Inflammatory macrophage (primary cell): ENCODE results near the gene PLEKHJ1.

Experiments used
- DNase-seq, 2 donors: peaks; one replicate each; pipeline ENCODE4 v3.0.0-alpha.2; 2020 to 2022

Gene PLEKHJ1

DNA sequence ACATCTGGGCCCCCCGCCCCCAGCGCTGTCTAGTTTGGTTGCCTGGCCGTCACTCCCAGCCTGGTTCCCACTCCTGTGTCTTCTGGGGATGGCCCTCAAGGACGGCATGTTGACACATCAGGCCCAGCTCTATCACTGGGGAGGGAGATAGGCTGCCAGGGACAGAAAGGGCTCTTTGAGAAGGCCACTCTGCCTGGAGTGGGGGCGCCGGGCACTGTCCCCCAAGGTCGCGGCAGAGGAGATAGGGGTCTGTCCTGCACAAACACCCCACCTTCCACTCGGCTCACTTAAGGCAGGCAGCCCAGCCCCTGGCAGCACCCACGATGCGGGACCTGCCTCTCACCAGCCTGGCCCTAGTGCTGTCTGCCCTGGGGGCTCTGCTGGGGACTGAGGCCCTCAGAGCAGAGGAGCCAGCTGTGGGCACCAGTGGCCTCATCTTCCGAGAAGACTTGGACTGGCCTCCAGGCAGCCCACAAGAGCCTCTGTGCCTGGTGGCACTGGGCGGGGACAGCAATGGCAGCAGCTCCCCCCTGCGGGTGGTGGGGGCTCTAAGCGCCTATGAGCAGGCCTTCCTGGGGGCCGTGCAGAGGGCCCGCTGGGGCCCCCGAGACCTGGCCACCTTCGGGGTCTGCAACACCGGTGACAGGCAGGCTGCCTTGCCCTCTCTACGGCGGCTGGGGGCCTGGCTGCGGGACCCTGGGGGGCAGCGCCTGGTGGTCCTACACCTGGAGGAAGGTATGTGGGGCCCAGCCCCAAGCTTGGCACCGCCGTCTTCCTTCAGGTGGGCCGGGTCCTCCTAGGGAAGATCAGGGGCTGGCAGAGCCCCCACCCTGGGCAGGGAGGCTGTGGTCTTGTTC, 13.1 kb upstream of the PLEKHJ1 start, which contains the start of gene AMH:
AMH (plus strand) TSS at position 314 of the 857 bp plus-strand sequence; CDS start at position 324, 10 bp downstream.
- no peak for DNase-seq

DNA sequence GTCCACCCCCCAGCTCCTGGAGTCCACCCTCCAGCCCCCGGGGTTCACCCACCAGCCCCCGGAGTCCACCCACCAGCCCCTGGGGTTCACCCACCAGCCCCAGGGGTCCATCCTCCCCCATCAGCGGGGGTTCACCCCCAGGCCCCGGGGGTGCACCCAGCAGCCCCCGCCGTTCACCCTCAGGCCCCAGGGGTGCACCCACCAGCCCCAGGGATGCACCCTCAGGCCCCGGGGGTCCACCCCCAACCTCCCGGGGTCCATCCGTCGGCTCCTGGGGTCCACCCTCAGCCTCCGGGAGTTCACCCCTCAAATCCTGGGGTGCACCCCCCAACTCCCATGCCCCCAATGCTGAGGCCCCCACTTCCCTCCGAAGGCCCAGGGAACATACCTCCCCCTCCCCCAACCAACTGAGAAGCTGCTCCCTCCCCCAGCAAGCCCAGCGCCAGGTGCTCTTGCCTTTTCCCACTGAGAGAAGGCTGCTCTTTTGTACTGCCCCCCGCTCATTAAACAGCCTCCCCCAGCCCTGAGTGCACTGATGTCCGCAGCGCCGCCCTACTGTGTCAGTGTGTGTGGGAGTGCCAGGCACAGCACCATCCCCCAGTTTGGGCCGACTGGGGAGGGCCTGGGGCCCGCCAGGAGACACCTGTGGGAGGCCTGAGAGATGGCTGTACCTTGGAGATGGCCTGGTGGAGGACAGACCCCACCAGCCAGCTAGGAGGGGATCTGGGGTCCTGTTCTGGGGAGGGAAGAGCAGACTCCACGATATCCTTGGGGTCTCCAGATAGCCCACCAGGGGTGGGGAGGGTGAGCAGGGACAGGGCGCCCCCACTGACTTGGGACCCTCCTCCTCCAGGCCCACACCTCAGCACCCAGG, 12.2 kb upstream of the PLEKHJ1 start:
- DNase-seq = no peak

DNA sequence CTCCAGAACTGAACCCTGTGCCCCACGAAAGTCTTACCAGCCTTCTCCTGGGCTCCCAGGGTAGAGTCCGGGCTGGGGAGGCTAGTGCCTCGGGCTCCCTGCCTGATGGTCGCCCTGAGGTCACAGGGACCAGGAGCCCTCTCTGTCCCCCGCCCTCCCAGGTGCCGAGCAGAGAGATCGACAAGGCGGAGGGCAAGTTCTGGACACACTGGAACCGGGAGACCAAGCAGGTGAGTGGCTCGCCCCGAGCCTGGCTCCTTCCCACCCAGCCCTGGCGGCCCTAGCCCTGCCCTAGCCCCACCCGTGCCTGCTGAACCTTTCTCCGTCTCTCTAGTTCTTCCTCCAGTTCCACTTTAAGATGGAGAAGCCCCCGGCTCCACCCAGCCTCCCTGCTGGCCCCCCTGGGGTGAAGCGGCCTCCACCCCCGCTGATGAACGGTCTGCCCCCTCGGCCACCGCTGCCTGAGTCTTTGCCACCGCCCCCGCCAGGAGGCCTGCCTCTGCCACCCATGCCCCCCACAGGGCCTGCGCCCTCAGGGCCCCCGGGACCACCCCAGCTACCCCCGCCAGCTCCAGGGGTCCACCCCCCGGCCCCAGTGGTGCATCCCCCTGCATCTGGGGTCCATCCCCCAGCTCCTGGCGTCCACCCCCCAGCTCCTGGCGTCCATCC, 11.4 kb upstream of the PLEKHJ1 start:
- no peak for DNase-seq

DNA sequence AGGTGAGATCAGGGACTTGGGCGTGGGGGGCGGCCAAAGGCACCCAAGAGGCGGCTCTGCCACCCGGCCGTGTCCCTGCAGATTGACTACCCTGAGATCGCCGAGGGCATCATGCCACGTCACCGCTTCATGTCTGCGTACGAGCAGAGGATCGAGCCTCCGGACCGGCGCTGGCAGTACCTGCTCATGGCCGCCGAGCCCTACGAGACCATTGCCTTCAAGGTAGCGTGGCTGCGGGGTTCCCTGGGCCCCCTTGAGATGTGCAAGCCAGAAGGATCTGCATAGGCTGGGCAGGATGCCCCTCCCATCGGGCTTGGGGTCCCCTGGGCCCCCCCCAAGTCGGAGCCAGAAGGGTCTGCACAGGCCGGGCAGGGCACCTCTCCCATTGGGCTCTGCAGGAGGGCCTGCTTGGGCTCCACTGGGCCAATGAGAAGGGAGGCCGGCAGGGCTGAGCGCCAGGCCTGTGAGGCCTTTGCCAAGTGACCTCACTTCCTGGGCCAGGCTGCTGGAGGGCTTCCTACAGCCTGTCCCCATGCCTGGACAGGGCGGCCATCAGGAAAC, 10.8 kb upstream of the PLEKHJ1 start:
- no peak for DNase-seq

DNA sequence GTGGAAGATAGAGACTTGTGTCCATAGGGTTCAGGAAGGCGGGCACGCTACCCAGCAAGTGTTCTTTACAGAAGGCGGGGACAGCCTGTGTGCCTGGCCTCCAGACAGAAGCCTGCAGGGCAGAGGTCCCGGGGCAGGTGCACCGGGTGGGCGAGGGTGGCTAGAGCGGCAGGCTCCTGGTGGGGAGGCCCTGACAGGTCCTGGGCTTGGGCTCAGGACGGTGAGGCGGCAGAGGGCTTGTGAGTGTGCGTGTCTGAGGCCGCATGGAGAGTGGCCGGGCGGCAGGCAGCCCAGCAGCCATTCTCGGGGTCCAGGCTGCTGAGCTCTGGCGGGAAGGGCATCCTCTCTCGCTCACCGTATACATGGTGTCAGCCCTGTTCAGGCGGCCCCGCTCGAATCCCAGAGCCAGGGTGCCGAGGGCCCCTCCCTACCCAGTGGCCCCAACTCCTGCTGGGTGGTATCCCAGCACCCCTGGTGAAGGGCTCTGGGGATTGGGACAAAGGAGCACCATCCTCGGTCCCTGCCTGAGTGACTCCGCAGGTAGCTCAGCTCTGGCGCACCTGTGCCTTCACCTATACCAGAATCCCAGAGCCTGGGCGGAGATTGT, 10.0 kb upstream of the PLEKHJ1 start:
- no peak for DNase-seq

DNA sequence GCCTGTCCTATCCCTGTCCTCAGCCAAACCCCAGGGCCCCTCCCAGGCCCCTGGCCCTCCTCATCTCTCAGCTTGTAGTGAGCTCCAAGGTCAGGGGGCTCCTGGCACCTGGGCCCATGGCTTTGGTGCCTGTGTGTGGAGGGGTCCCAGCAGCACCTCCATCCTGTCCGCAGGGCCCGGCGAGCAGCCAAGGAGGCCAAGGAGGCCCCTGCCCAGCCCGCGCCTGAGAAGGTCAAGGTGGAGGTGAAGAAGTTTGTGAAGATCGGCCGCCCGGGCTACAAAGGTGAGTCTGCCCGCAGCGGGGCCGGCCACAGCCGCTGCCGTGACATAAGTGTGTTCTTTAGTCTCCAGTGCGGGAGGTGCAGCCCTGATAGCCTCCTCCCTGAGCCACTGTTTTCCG, 9.1 kb upstream of the PLEKHJ1 start:
- DNase-seq = no peak

DNA sequence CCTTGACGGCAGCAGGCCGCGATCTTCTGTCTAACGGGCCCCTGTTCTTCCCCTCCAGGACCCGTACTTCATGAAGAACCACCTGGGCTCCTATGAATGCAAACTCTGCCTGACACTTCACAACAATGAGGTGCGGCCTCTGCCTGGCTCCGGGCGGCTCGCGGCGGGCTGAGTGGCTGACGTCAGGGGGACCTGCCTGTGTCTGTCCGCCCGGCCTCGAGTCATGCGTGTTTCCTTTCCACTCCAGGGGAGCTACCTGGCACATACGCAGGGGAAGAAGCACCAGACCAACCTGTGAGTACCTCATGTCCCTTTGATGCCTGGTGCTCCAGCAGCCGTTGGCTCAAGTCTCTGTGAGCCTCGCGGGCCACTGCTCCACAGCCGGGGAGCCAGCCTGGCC, 8.4 kb upstream of the PLEKHJ1 start:
- no peak for DNase-seq

DNA sequence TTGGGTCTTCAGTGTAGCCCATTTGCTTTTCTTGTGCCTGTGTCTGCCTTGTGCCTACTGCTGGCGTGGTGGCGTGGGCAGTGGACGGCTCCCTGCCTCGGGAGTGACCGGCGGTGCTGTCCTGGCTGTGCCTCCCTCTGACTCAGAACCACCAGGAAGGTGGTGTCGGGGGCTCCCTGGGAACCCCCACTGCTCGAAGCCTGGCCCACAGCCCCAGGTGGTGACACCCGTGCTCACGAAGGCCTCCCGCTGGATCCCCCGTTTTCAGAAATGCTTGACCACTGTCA, 7.9 kb upstream of the PLEKHJ1 start:
- DNase-seq = no peak

DNA sequence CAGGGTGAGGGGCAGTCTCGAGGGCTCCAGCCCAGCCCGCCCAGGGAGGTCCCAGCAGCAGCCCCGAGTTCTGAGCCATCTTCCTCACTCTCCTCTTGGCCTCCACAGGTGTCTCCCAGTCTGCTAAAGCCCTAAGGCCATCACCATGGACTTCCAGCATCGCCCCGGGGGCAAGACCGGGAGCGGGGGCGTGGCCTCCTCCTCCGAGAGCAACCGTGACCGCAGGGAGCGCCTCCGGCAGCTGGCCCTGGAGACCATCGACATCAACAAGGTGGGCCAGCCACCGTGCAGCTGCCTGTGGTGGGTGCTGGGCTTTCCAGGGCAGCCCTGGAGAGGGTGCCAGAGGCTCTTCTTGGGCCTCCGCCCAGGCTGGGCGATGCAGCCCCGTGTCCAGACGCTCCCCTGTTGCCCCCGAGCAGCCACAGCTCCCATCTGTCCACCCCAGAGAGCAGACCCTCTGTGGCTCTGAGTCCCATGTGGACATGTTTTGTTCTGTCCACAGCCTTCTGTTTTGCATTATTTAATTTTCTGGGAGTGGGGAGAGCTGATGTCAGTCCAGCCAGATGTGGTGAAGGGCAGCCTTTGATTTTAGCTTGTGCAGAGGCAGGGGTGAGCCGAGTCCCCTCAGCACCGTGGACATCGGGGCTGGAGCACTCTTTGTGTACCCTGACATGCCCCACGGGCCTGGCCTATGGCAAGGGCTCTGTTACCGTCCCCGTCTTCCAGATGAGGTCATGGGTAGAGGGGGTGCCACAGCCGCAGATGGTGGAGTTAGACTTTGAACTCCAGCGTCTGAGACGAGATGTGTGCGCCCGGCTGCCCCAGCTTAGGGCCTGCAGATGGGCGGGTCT, 7.4 kb upstream of the PLEKHJ1 start:
- DNase-seq = no peak

DNA sequence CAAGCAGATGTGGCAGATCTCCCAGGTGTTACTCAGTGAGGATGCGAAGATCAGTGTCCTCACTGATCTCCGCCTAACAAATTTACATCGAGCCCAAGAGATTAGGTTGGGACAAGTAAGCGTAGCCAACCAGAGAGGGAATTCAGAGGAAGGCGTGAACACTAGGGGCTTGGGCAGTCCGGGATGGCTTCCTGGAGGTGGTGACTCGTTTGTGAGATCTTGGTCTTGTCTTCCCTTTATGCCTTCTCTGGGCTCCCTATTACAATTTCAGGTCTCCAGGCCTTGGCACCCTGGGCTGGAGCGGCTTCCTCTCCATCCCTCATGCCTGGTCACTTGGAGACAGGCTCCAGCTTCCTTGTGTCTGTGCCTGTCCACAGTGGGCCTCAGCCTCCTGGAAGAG, 6.7 kb upstream of the PLEKHJ1 start:
- DNase-seq = no peak

DNA sequence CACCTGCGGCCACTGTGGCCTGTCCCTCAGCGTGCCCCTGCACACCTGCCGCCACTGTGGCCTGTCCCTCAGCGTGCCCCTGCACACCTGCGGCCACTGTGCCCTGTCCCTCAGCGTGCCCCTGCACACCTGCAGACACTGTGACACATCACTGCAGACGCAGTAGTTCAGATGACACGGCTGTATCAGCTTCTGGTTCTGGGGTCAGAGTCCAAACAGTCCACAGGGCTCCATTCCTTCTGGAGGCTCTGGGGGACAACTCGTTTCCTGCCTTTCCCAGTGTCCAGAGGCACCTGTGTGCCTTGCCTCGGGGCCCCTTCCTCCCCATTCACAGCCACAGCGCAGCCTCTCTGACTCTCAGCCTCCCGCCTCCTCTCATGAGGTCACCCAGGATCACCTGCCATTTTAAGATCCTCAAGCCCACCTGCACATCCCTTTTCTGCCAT, 6.0 kb upstream of the PLEKHJ1 start:
- DNase-seq = no peak

DNA sequence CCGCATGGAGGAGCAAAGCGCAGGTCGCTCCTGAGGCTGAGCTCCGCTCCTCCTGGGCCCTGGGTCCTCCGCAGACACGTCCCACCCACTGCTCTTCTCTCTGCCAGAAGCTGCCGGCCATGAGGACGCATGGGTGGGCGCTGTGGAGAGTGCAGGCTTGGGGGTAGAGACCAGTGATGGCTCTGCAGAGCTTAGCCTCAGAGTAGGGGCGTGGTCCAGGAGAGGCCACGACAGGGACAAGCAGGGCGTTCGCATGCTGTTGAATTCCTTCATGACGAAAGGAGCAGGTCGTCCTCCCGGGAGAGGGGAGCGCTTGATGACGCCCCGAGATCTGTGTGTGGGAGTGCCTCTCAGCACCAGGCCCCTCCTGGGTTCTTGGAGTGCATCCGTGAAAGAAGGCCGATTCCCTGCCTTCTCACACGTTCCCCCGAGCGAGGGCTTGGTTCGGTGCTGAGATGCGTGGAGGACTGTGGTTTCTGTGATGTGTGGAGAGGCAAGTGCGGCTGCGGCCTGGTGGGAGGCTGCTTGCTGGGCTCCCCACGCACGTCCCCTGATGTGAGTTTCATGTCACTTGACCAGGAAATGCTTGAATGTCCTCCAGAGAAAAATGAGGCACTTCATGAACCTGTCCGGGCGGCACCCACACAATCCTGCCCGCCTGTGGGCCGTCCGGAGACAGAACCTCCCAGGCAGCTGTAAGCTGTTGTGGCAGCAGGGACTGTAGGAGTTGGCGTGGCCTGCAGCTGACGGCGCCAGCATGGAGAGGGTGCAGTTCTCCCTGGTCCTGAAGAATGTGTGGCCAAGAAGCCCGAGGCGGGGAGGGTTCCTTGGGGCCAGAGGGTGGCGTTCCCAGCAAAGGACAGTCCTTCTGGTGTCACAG, 5.0 kb upstream of the PLEKHJ1 start:
- DNase-seq = no peak

DNA sequence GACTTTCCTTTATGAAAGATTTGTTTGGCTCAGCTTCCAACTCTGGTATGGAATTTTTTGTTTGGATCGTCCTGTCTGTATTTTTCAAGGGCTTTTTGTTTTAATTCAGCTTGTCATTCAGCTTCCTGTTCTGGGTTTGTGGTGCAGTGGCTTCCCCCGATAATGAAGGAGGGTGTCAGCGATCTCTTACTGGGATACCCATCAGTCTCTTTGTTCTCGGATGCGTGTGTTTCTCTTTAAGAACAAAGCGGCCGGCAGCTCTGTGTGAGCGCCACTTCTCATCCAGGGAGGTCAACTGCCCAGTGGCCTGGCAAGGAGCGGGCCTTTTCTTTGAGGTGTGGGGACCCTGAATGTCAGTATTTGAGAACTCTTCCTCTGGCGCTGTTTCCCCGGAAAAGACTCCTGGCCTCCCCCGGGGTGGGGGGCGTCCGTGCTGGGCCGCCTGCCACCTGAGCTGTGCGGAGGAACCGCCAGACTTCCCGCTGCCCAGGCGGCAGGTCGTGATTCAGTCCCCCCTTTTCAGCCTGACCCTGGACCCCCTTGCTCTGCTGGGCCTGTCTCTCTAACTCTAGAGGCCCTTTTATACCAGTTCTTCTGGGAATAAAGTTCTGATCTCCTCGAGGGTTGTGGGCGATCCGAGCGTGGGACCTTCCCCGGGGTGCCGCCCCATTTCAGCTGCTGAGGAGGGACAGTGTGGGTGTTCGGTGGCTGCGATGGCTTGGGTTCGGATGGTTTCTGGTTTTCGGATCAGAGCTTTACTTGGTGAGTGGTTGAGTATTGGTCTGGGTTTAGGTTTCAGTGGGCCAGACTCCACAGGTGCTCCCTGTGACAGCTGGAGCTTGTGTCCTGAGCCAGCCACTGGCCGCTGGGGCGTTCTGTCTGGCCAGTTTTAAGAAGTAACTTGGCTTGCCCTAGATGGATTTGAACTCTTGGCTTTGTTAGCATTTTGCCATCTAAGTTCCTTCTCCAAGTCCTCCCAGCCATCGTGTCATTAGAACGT, 3.9 kb upstream of the PLEKHJ1 start:
- peak; percentile 33 to 34 for DNase-seq

DNA sequence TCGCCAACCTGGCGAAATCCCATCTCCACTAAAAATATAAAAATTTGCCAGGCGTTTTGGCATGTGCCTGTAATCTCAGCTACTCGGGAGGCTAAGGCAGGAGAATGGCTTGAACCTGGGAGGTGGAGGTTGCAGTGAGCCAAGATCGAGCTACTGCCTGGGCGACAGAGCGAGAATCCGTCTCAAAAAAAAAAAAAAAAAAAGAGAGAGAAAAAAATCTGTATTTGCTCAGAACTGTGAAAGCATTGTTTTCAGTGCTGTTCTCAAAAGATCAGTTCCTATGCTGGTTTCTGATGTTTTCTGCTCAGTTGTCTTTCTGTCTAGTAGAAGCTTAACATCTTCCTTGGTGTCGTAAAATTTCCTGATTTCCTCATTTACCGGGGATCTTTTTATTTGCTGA, 3.0 kb upstream of the PLEKHJ1 start:
- peak in 1 of 2 donors; percentile 22 for DNase-seq

DNA sequence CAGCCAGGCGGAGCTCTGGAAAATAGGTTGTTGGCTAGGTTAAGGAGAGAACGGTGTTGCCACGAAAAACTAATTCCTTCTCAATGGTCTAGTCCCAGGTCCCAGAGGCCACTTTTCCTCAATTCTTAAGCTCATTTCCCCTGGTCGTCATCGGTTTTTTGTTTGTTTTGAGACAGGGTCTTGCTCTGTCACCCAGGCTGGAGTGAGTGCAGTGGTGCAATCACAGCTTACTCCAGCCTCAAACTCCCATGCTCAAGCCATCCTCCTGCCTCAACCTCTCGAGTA, 1.7 kb upstream of the PLEKHJ1 start:
- no peak for DNase-seq

DNA sequence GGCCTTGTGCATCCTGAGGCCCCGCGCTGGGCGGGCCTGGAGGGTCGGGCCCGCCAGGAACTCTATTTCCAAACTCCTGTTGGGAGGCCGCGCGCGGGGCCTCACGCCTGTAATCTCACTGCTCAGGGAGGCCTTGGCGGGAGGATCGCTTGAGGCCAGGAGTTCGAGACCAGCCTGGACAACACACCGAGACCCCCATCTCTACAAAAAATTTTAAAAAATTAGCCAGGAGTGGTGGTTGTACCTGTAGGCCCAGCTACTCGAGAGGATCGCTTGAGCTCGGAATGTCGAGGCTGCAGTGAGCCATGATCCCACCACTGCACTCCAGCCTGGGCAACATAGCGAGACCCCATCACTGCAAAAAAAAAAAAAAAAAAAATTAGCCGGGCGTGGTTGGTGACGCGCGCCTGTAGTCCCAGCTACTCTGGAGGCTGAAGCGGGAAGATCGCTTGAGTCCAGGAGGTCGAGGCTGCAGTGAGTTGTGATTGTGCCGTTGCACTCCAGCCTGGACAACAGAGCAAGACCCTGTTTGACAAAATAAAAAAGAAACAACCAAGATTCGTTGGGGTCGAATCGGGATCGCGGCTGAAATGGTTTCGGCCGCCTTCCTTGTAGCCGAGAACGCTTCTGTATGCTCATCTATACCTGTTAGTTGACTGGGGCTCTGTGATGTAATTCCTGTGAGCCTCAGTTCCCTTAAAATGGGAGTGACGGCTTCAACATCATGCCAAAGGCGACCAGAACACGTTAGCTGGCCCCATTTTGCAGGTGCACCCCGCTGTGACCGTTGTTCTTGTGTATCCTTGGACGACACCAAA, 1.1 kb upstream of the PLEKHJ1 start:
- DNase-seq = no peak

DNA sequence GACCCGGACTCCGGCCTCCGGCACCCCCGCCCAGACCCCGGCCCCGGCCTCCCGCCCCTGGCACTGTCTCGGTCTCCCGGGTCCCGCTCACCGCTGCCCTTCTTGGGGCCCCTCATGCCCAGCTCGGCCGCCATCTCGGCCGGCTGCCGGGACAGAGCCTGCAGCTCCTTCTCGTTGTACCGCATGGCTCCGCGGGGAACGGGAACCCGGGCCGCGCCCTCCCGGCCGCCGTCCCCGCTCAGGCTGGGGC, 140 bp downstream of the PLEKHJ1 start:
- DNase-seq = no peak

DNA sequence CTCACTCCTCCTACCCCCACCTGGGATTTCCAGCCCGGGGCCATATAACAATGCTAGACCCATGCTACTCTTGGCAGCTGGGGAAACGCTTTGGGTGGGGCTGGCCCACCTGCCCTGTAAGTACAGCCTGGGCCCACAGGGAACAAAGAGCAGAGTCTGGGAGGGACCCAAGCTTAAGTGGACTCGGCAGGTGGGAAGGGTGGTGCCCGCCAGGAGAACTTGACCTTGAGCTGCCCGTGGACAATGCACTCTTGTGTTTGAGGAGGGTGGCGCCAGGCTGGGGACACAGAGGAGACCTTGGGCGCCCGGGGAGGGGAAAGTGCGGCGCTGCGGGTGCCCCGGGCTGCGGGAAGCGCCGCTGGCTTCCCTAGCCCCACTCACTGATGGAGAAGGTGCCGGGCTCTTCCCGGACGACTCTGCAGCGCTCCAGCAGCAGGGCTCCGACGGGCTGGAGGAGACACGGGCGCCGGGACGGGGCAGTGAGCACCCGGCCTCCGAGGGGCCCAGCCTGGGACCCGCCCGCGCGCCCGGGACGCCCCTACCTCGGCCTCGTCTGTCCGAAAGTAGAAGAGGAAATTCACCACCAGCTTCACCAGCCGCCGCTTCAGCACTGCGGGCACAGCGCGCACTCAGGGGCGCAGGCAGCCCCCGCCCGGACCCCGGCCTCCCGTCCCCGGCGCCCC, 607 bp downstream of the PLEKHJ1 start:
- DNase-seq = peak in 1 of 2 donors; percentile 21
